GM13976 (cell line): ENCODE results near the gene ATP2B3.

Experiments
- DNase-seq: peaks from one replicate; pipeline ENCODE4 v3.0.0; 2012; ENCODE audit warnings: low spot score
- in situ Hi-C: fragments of 300-500 bp; cut with MboI; formaldehyde crosslinking; loops from one replicate; pipeline ENCODE4 v1.12.0; 2022; ENCODE audit warnings: low sequenced_read_pairs, mixed read lengths, inconsistent platforms; ENCODE audit not compliant: unreplicated experiment
- TF ChIP-seq, protein P1 (sequence below): IDR thresholded peaks from 2 replicates; pipeline ENCODE4 v1.5.1; 2012; ENCODE audit warnings: borderline replicate concordance, mild to moderate bottlenecking; ENCODE audit not compliant: insufficient read depth; ENCODE audit errors: extremely low read depth, missing control alignments, control extremely low read depth

Gene ATP2B3

DNA sequence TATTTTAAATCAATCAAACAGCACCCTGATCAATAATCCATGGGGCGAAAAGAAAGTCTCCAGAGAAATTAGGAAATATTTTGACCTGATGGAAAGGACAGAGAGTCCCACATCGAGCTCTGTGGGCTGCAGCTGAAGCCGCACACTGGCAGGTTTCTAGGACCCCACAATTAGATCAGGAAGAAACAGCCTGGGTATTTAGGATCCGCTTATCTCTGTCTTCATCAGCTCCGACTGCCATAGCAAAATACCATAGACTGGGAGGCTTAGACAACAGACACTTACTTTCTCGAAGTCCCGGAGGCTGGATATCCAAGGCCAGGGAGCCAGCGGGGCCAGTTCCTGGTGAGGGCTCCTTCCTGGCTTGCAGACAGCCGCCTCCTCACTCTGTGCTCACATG lies 45.1 kb downstream of the ATP2B3 start:
- in situ Hi-C loops = no loop called here
- TF ChIP-seq, protein P1, sequence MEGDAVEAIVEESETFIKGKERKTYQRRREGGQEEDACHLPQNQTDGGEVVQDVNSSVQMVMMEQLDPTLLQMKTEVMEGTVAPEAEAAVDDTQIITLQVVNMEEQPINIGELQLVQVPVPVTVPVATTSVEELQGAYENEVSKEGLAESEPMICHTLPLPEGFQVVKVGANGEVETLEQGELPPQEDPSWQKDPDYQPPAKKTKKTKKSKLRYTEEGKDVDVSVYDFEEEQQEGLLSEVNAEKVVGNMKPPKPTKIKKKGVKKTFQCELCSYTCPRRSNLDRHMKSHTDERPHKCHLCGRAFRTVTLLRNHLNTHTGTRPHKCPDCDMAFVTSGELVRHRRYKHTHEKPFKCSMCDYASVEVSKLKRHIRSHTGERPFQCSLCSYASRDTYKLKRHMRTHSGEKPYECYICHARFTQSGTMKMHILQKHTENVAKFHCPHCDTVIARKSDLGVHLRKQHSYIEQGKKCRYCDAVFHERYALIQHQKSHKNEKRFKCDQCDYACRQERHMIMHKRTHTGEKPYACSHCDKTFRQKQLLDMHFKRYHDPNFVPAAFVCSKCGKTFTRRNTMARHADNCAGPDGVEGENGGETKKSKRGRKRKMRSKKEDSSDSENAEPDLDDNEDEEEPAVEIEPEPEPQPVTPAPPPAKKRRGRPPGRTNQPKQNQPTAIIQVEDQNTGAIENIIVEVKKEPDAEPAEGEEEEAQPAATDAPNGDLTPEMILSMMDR = no peak
- no peak for DNase-seq

DNA sequence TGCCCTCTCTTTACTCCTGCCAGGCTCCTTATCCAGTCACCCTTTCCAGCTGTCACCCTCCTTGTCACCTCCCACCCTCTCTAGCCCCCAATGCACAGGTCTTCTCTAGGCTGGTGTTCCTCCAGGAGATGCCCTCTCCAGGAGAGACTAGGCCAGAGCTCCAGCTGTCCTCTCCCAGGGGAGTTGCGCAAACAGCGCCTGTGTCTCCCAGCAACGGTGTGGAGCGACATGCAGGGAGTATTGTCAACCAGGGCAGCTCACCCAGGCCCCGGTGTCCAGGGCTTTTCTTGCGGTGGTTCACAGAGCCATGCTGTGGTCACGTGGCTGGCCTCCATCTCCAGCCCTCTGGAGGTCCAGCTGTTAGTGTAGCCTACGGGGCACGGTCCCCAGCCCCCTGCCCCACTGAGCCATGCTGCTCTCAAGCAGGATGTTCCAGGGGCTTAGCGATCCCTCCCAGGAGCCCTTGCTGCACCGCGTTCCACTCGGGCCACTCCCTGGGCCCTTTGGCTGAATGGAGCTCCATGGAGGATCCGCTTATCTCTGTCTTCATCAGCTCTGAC lies 46.7 kb downstream of the ATP2B3 start:
- DNase-seq = no peak
- in situ Hi-C loops = no loop called here

DNA sequence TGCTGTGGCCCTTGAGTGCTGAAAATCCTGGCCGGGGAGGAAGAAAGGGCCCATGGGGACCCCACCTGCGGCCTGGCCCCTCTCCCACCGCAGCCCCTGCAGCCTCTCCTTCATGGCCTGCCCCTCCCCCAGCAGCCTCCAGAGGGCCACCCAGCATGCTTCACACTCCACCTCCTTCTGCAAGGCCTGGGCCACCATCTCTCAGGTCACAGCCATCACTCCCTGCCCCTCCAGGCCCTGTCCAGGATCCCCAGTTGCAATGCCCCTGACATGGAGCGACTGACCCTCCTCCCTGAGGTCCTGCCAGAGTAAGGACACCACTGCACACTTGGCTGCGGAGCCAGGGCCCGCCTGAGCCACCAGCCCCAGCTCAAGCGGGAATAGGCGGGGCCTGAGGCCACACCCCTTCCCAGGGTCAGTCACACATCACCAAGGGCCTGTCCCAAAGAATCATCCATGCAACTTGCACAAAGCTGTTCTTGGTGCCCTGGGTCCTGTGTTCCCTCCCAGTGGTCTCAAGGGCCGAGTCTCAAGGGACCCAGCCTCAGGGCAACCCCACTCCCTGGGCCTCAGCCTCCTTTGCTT lies 48.6 kb downstream of the ATP2B3 start:
- in situ Hi-C loops = no loop called here
- TF ChIP-seq, protein P1 = no peak
- no peak for DNase-seq

More for the DNA sequence above, 46.7 kb downstream of the ATP2B3 start:
- TF ChIP-seq, protein P1 = no peak

DNA sequence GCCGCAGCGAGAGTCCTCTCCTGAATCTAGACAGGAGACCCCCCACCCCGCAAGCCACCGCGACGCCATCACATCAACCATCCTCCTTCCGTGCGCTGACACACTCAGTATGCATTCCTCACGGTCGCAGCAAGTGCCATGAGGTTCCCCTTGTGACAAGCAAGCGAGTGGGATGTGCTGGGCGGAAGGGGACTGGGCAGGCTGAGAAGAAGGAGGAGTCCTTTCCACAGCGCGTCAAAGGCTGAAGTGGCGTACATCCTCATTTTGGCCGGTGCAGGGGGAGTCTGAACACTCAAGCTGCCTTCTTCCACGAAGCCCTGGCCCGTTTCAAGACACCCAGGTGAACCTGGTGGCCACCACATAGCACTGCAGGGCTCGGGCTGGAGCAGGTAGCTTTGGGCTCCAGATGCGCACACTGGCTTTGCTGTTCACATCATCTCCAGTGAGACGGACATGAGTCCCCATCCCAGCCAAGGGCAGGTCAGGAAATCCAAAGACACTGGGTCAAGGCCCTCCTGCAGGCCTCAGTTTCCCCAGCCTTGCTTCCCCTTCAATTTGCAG lies 51.1 kb downstream of the ATP2B3 start:
- TF ChIP-seq, protein P1 = no peak
- in situ Hi-C loops = no loop called here
- no peak for DNase-seq

DNA sequence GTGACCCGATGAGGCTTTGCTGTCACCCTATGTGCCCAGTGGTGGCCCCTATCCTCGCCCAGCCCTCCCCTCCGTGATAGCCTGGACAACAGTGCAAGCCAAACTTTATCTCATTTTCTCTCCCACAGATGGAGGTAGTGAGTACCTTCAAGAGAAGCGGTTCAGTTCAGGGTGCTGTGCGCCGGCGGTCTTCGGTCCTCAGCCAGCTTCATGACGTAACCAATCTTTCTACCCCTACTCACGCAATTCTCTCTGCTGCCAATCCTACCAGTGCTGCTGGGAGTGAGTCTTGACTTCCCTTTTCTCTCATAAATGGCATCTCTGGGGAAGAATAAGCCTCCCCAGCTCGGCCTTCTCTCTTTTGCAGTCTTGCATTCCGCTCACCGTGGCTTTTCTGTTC lies 52.0 kb downstream of the ATP2B3 start:
- no peak for DNase-seq
- in situ Hi-C loops = no loop called here
- TF ChIP-seq, protein P1 = no peak

DNA sequence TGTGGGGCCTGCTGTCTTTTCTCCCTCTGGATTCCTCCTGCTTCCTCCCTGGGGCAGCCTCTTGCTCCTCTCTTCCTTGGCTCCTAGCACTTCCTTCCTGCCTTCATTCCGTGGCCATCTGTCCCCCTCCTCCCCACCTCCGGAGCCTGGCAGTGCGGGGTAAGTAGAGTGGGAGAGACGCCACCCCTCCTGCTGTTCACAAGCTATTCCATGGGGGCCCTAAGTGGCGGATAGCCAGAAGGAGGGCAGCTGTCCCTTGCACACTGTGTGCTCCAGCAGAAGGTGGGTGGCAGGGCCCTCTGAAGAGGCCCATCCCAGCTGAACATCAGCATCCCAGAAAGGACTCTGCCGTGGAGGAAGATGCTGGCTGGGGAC lies 54.1 kb downstream of the ATP2B3 start:
- DNase-seq = no peak
- in situ Hi-C loops = no loop called here
- TF ChIP-seq, protein P1 = no peak

DNA sequence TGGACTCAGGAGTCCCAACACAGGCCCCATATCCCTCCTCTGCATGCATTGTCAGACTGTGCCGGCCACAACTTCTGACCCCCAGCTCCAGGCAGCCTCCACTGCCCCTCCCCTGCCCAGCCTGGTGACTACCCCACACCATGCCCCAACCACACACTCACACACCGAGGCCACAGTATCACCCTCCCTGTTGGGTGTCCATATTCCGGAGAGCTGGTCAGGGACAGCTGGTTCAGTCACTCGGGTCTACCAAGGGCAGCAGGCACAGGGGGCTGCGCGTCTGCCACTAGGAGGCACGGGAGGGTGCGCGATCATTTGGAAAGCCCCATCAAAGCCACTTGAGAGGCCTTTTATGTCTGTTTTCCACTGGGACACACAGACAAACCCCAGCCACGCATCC lies 55.2 kb downstream of the ATP2B3 start:
- DNase-seq = no peak
- TF ChIP-seq, protein P1 = no peak
- in situ Hi-C loops = no loop called here
